NCI-H510A treated with DMSO at 0.1 percent for 48 hours (cell line): ENCODE results near the gene STK11.

Experiments
- DNase-seq: peaks from one replicate; lab custom pipeline; 2025; lab: John Stamatoyannopoulos, UW

Gene STK11

DNA sequence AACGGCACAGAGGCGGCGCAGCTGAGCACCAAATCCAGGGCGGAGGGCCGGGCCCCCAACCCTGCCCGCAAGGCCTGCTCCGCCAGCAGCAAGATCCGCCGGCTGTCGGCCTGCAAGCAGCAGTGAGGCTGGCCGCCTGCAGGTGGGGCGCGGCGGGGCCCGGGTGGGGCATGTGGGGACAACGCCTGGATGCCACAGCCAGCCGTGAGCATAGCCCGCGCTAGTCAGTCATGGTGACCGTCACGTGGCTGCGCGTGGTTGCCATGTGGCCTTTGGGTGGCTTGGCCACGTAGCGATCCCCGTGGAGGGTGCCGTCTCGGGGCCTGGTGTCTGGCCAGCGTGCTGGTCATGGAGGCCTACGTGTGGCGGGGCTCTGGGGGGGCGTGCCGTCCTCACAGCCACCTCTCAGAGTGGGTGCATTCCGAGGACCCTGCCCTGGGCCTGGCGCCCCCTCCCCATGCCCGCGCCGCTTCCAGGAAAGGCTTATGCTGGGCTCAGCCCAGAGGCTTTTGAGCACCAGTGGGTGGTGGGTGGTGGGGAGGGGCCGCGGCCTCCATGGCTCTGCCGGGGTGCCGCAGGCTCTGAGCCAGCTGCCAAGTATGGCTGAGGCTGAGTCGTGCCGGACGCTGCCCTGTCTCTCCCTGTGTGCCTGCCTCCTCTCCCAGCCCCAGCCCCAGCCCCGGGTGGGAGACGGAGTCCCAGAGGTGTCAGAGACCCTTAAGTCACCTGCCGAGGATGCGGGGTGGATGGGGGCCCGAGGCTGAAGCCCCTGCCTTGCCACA lies 21.1 kb downstream of the STK11 start:
- DNase-seq, result no peak

DNA sequence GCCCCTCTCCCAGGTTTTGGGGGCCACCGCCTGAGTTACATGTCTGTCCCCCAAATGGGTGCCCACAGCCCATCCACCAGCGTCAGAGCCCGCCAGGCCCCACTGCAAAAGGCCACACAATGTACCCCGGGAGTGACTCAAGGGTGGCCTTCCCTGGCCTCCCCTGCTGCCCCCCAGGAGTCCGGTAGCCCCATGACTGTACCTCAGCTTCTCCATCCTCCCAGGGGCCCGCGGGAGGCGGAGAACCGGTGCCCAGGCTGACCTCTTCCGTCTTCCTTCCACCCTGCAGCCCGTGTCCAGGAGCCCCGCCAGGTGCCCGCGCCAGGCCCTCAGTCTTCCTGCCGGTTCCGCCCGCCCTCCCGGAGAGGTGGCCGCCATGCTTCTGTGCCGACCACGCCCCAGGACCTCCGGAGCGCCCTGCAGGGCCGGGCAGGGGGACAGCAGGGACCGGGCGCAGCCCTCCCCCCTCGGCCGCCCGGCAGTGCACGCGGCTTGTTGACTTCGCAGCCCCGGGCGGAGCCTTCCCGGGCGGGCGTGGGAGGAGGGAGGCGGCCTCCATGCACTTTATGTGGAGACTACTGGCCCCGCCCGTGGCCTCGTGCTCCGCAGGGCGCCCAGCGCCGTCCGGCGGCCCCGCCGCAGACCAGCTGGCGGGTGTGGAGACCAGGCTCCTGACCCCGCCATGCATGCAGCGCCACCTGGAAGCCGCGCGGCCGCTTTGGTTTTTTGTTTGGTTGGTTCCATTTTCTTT lies 21.9 kb downstream of the STK11 start:
- no peak for DNase-seq

DNA sequence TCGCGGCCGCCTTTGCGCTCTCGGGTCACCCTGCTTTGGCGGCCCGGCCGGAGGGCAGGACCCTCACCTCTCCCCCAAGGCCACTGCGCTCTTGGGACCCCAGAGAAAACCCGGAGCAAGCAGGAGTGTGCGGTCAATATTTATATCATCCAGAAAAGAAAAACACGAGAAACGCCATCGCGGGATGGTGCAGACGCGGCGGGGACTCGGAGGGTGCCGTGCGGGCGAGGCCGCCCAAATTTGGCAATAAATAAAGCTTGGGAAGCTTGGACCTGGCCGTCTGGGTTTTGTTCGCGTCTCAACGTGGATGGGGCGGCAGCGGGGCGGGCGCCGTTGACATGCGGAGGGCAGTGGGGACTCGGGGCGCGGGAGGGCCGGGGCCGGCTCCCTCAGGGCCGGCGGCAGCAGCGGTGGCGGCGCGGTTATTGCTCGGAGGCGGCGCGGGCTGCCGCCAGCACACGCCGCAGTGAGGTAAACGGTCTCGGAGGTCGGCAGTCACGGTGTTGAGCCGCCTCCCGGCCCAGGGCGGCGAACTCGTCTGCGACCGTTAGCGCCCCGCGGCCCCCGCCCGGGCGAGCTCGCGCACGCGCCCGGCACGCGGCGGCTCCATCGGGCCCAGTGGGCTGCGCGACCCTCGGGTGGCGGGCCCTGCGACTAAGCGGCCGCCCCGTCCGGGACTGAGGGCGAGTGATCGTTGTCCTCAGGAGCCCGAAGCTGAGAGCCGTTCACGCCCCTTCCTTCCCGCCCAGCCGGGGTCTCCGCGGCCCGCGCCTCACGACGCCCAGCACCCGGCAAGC lies 22.8 kb downstream of the STK11 start:
- no peak for DNase-seq

DNA sequence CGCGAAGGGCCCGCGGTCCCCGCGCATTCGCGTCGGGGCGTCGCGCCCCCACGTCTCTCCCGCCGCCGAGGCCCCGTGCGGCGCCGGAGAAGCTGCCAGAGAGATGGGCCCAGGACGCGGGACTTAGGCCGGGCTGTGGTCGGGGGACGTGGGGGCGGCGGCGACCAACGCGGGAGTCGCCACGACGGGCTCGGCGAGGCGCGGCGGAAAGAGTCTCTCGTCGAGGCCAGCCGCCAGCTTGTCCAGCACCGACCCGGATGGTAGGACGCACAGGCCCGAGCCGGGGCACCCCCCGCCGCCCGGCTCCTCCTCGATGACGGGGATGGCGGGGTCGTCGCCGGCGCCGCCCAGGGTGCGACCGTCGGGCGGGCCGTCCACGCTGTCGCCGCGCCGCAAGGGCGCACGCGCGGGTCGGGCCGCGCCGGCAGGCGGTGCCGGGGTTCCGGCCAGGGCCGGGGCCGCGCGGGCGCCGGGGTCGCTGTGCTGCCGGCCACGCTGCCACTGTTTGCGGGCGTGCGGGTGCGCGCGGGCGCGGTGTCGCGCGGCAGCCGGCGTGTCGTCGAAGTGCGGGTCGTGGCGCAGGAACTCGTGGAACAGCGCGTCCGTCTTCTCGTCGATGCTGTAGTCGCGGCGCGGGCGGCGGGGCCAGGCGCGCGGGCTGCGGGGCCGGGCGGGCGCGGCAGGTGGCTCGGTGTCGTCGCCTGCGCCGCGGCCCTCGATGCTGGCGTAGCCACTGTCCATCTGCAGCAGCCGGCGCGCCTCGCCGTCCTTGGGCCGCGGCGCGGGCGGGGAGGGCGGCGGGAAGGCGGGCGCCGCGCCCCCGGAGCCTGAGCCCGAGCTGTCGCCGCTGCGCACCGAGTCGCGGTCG lies 23.7 kb downstream of the STK11 start:
- no peak for DNase-seq

DNA sequence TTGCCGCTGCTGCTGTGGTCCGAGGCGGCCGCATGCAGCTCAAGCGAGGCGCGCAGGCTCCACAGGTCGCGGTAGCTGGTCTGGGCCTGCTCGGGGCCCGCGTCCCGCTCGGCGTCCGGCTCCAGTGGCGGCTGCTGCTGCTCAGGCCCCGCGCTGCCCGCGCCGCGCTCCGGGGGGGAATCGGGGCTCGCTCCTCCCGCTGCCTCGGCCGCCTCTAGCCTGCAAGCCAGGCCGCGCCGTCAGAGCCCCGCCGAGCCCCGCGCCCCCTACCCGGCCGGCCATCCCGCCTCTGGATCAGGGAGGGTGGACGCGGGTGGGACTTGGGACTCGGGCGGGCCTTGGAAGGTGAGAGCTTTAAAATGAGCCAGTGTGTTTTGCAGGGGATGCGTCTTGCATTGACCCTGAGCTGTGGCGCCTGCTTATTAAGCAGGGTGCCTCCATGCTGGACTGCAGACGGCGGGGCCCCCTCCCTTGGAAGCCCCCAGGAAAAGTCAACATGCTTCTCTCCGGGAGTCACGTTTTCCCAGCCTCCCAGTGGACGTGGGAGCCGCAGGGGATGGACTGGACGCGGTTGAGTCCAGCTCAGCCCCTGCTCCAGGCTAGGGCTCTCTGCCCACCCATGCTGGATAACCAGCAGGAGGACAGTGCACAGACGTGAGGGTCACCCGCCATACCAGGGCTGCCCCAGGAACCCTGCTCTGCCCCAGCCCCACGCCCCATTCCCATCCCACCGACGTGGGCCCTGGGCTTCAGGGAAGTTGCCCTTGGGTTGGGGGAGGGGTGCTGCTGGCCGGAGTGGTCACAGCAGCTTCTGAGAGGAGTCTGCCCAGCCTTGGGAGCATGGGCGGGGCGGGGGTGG lies 24.6 kb downstream of the STK11 start:
- no peak for DNase-seq

DNA sequence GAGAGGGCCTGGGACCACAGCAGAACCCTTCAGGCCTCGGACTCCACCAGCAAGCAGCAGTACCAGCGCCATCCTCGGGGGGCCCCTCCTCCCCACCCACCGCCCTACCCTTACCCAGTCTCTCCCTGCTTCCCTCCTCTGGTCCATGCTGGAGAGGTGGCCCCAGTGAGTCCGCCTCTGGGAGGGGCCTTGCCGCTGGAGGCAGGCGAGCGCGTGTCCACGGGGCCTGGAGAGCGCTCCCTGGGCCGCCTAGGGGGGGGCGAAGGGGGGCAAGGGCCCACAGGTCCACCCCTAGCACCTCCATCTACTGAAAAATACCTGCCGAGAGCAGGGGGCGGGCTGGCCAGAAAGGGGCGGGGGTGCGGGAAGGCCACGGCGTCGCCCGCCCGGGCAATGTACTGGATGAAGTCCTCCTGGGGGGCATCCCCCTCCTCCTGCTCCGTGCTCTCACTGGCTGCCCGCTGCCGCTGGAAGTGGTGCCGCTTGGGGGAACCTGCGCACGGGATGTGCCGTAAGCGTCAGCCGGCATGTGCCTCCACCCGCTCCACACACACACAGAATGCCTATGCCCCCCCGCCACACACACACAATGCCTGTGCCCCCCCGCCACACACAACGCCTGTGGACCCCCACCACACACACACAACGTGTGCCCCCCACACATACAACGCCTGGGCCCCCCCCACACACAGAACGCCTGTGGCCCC lies 25.4 kb downstream of the STK11 start:
- no peak for DNase-seq

DNA sequence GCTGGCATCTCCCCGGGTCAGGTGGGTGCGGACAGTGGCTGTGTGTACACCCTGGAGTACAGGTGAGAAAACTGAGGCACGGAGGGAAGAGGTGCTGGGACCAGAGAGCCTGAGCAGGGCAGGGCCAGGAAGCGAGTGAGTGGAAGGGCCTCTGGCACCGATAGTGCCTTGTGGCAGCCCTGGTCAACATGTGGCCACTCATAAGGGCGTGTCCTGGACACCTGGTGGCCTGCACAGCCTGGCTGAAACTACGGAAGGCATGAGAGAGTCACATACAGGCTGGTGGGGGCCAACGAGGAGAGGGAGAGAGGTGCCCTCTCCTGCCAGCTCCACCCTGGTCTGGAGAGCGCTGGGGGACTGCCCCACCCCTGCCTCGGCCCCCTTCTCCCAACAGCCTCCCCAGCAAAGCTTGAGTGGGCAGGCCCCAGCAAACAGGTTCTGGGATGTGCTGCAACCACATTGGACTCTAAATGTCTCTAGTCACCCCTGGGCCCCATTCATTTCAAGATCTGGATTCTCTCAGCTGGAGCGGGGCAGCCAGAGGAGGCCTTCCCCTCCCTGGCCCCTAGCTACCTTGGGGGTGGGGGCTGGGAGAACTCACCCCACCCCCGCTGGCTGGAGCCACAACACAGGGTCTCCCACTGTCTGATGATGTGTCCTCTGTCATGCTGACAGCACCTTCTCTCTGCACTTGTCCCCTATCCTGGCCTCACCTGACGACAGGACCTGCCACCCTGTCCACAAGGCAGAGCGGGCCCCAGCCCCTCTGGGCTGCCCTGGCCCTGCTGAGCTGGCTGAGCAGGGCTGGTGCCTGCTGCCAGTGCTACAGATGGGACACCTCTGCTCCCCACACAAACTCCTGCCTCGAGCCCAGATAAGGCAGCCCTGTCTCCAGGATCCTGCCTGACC lies 26.4 kb downstream of the STK11 start:
- no peak for DNase-seq

DNA sequence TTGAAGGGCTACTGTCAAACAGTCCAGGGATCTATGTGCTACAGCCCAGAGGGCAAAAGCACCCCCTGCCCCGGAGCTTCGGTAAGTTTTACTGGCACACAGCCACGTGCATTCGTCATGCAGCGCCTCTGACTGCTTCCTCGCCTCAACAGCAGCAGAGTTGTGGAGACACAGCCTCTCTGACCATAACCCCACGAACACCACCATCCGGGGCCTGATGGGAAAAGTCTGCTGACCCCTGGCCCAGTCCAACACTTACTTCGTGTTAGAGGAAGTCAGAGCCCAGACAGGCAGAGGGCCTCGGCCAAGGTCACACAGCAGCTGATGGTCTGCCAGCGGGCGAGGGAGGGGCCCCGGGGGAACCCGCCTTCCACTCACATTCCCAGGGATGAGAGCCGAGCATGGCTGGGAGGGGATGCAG lies 27.1 kb downstream of the STK11 start:
- no peak for DNase-seq

DNA sequence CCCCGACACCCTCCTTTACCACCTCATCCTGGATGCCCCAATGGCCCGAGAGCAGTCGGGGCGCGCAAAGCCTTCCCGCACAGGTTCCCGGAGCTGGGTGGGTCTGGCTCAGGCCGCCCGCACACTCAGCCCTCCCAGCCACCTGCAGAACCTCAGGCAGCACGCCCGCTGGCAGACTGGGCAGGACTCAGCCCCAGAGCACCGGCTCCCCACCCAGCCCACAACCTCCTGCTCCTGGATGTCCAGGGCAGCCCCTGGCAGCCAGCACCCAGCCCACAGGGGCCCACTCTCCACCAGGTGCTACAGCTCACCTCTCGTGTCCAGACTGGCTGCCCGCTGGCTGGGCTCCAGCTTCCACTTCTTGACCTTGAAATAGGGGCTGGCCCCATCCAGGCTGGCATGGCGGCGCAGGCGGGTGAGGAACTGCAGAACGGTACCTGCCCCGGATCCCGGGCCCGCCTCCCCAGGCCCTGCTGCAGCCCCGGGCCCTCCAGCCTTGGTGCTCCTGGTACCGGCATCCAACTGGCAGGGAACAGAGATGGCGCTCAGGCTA lies 27.6 kb downstream of the STK11 start:
- DNase-seq, result no peak

DNA sequence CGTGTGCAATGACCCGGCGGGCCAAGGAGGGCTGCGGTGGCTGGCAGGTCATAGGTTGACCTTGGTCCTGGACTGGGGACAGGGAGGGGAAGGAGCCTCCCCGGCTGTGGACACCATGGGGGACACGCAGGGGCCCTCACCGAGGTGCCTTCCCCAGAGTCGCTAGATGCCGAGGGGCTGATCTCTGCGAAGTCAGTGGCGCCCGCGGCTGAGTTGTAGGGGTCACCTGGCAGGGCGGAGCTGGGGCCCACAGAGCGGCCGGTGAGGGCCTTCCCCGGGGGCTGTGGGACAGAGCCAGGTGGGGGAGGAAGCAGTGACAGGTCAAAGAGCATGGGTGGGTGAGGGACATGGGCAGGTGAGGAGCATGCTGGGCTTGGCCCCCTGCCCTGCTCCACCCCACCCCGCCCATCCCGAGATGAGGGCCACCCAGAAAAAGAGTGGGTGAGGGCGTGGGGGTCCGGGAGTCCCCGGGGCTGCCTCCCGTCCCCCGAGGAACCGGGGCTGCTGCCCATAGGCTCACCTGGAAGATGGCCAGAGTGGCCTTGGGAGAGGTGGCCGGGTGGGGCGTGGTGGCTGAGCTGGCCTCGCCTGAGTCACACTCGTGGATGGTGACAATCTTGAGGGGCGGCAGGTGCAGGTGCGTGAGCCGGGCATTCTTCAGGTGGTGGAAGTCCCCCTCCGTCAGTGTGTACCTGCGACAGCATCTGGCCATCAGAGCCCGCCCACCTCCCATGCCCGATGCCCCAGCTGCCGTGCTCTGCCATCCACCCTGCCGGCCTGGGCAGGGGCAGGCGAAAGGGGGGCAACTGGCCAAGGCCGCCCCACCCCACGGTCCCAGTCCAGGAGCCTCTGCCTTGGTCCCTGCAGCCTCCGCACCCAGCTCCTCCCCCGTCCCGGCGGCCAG lies 28.7 kb downstream of the STK11 start:
- DNase-seq, result no peak

DNA sequence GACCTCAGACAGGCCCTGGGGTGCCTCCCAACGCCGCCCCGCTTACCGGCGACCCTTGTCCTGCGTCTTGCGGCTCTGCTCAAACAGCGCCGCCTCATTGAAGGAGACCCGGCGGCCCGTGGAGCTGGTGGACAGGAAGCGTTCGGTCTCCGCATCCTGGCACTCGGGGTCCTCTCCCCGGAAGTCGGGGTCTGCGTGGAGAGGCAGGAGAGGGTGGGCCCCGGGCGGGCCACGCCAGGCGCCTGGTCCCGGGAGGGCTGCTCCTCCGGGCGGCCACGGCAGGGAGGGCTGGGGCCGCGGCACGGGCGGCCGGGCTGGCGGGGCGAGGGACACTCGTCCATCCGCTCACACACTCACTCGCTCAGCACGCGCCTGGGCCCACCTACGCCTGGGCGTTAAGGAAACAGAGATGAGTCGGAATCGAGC lies 29.4 kb downstream of the STK11 start:
- DNase-seq, result no peak

DNA sequence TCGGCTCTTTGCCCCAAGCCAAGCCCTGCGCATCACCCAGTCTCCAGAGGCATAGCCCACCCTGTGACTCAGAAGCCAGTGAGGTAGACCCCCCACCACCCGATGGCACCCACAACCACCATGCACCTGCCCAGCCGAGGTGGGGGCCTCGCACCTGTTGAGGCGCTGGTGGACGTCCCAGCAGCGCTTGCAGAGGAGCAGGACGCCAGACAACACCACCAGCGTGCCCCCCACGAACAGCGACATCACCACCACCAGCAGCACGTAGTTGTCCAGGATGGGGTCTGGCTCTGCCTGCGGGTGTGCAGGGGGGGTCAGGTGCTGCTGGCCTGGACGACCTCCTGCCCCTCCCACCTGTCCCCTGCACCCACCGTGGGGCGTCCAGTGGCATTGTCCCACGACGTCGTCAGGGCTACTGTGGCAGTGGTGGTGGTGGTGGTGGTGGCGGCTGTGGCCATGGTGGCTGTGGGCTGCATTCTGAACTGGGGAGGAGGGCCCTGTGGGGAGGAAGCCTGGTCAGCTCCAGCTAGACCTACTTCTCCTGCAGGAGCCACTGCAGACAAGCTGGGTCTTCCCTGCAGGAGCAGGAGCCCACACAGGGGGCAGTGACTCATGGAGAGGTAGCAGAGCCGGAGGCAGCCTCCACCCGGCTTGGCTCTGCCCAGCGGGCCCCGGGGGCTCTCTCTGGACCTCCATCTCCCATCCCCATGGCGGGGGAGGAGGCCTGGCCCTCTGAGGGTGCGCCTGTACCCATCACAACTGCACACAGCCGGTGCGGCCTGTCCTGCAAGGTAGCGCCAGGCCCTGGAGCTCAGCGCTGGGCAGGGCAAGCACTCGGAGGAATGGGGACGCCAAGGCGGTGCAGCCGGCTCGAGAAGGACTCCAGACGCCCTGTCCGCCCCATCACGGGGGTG lies 30.3 kb downstream of the STK11 start:
- no peak for DNase-seq

DNA sequence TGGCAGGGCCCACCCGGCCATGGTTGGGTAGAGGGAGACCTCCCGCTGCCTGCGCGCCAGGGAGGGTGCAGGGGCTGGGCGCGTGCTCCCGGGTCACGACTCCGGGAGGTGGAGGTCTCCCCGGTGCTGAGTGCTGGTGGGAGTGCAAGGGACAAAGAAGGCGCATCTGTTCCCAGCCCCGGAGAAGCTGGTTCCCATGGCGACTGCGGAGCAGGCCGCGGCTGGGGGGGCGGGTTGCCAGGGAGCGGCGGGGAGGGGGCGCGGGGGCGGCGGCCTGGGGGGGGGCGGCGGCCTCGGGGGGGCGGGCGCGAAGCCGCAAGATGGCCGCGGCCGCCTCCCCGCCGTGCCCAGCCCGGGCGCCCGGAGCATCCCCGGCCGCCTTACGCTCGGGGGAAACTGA lies 31.0 kb downstream of the STK11 start:
- DNase-seq, result no peak

DNA sequence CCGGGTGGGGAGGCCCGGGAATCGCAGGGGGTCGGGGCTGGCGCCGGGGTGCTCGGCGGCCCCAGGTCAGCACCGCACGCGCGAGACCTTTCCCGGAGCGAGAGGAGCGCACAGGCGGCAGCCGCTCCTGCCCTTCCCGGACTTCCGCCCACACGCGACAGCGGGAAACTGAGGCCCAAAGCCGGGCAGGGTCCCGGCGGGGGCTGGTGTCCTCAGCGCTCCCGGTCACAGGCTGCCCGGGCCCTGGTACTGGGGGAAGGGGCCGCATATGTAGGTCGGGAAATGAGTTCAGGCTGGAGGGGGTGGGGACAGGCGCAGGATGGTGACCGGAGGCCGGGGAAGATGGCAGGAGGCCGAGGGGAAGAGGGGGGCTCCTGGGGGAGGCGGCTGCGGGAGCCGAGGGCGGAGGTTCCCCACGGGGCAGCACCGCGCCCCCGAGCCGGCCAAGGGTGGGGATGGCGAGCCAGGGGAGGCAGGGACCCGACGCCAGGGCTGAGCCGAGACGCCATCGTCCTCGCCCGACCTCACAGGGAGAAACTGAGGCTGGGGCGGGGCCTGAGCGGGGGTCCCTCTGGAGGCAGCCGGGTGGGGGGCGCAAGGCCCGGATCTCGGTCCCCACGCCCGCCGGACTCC lies 31.6 kb downstream of the STK11 start:
- no peak for DNase-seq

DNA sequence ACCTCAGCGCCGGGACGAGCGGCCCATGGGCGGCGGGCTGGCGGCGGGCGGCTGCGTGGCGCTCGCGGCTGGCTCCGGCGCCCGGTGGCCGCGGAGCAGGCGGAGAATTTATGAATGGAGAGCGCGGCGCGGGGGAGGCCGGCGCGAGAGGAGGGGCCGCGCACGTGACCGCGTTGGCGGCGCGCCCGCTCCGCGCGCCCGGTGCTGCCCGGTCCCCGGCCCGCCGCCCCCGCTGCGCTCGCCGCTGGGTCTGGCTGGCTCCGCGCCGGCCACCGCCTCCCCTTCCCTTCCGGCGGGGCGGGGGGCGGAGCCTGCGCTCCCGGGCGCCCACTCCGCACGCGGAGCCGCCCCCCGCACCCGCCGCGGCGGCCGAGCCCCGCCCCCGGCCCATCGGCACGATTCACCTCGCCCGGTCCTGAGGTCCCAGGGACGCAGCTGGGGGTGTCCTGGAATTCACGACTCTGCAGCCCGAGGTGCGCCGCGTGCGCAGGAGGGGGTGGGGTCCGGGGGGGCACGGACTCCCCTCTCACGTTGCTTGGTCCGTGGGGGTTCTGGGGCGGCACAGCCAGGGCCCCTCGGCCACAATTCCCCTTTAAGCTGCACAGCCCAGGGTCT lies 32.3 kb downstream of the STK11 start, which contains the start of gene CBARP:
CBARP (minus strand) TSS at position 252 of the 615 bp plus-strand sequence. CDS start 1,905 bp downstream, outside the sequence.
- DNase-seq, result no peak
